GM18951 (cell line): ENCODE data around the gene EPG5.
"Not testable (repeated sequence)": the region's sequence is repeated elsewhere in the genome, so short reads cannot be mapped to it uniquely, and the experiment has no call there.

Source experiments
- POLR2A ChIP-seq: IDR thresholded peaks from 4 replicates; pipeline ENCODE4 v1.6.1; 2011; ENCODE audit warnings: mild to moderate bottlenecking; ENCODE audit not compliant: insufficient read length, insufficient read depth; ENCODE audit errors: extremely low read depth
- in situ Hi-C: fragments of 300-500 bp; cut with MboI; formaldehyde crosslinking; loops from one replicate; pipeline ENCODE4 v1.12.0; 2022; ENCODE audit warnings: low sequenced_read_pairs, mixed read lengths, inconsistent platforms; ENCODE audit not compliant: unreplicated experiment

The EPG5 gene

GRCh38 chr18:45967007-45967706, at the start of gene EPG5:
TSS of gene EPG5 (minus strand) at chr18:45967329. CDS start at chr18:45967239, 90 bp downstream.
- in situ Hi-C loops: no loop called here

GRCh38 chr18:46013484-46014189, 46.5 kb upstream of the EPG5 start:
- in situ Hi-C loops: no loop called here
- TF ChIP-seq POLR2A: no peak

More at GRCh38 chr18:45967007-45967706, at the start of gene EPG5:
- peak; percentile 66 for TF ChIP-seq POLR2A

GRCh38 chr18:46010676-46011075, 43.5 kb upstream of the EPG5 start:
- no peak for TF ChIP-seq POLR2A
- in situ Hi-C loops: no loop called here

GRCh38 chr18:46010050-46010449, 42.9 kb upstream of the EPG5 start:
- in situ Hi-C loops: no loop called here
- TF ChIP-seq POLR2A: no peak

- in situ Hi-C loops: no loop called here
- no peak for TF ChIP-seq POLR2A
These were observed 42.2 kb upstream of the EPG5 start for GRCh38 chr18:46009125-46009840.

GRCh38 chr18:46008531-46008930, 41.4 kb upstream of the EPG5 start:
- in situ Hi-C loops: no loop called here
- TF ChIP-seq POLR2A: no peak

- TF ChIP-seq POLR2A: no peak
- in situ Hi-C loops: no loop called here
These were observed 40.0 kb upstream of the EPG5 start for GRCh38 chr18:46007165-46007564.

- no peak for TF ChIP-seq POLR2A
These were observed 35.8 kb upstream of the EPG5 start for GRCh38 chr18:46002934-46003333.

GRCh38 chr18:46001892-46002291, 34.8 kb upstream of the EPG5 start:
- no peak for TF ChIP-seq POLR2A
- in situ Hi-C loops: no loop called here

More at GRCh38 chr18:46002934-46003333, 35.8 kb upstream of the EPG5 start:
- in situ Hi-C loops: no loop called here

- in situ Hi-C loops: no loop called here
- TF ChIP-seq POLR2A: no peak
These were observed 33.9 kb upstream of the EPG5 start for GRCh38 chr18:46001074-46001473.

- TF ChIP-seq POLR2A: no peak
- in situ Hi-C loops: no loop called here
These were observed 32.4 kb upstream of the EPG5 start for GRCh38 chr18:45999536-45999935.

GRCh38 chr18:45998244-45998643, 31.1 kb upstream of the EPG5 start:
- no peak for TF ChIP-seq POLR2A
- in situ Hi-C loops: no loop called here

- in situ Hi-C loops: no loop called here
- TF ChIP-seq POLR2A: no peak
These were observed 30.6 kb upstream of the EPG5 start for GRCh38 chr18:45997700-45998151.

GRCh38 chr18:45995461-45995860, 28.3 kb upstream of the EPG5 start:
- no peak for TF ChIP-seq POLR2A
- in situ Hi-C loops: no loop called here

- in situ Hi-C loops: no loop called here
- no peak for TF ChIP-seq POLR2A
These were observed 26.3 kb upstream of the EPG5 start for GRCh38 chr18:45993438-45993837.

GRCh38 chr18:45992527-45992926, 25.4 kb upstream of the EPG5 start:
- in situ Hi-C loops: not testable (repeated sequence)
